ENCODE measurements around the gene CCDC171.
"Not testable (repeated sequence)": the region's sequence is repeated elsewhere in the genome, so short reads cannot be mapped to it uniquely, and the experiment has no call there.

Gene CCDC171

GRCh38 chr9:15746905-15747304 lies 194.1 kb downstream of the CCDC171 start:
- no peak for DNase-seq

GRCh38 chr9:15755660-15756059 lies 202.8 kb downstream of the CCDC171 start:
- DNase-seq = no peak

GRCh38 chr9:15761551-15761950 lies 208.7 kb downstream of the CCDC171 start:
- DNase-seq = no peak

GRCh38 chr9:15763371-15763770 lies 210.5 kb downstream of the CCDC171 start:
- no peak for DNase-seq

GRCh38 chr9:15764131-15764530 lies 211.3 kb downstream of the CCDC171 start:
- no peak for DNase-seq

GRCh38 chr9:15769547-15769946 lies 216.7 kb downstream of the CCDC171 start:
- no peak for DNase-seq

- no peak for DNase-seq
These were observed 226.0 kb downstream of the CCDC171 start for GRCh38 chr9:15778861-15779260.

- DNase-seq = no peak
These were observed 229.3 kb downstream of the CCDC171 start for GRCh38 chr9:15782106-15782505.

- no peak for DNase-seq
These were observed 232.7 kb downstream of the CCDC171 start for GRCh38 chr9:15785584-15785983.

- DNase-seq = no peak
These were observed 233.8 kb downstream of the CCDC171 start for GRCh38 chr9:15786616-15787015.

GRCh38 chr9:15810219-15810899 lies 257.5 kb downstream of the CCDC171 start:
- not testable (repeated sequence) for DNase-seq

- DNase-seq = no peak
These were observed 260.2 kb downstream of the CCDC171 start for GRCh38 chr9:15813076-15813475.

- DNase-seq = no peak
These were observed 271.5 kb downstream of the CCDC171 start for GRCh38 chr9:15824310-15824709.

GRCh38 chr9:15831384-15831783 lies 278.5 kb downstream of the CCDC171 start:
- no peak for DNase-seq

GRCh38 chr9:15834541-15834940 lies 281.7 kb downstream of the CCDC171 start:
- no peak for DNase-seq

- peak in 1 of 58 donors; percentile 31 for DNase-seq
These were observed 284.3 kb downstream of the CCDC171 start for GRCh38 chr9:15837079-15837679.

GRCh38 chr9:15842051-15842450 lies 289.2 kb downstream of the CCDC171 start:
- DNase-seq = no peak

- no peak for DNase-seq
These were observed 290.5 kb downstream of the CCDC171 start for GRCh38 chr9:15843316-15843715.

GRCh38 chr9:15843931-15844330 lies 291.1 kb downstream of the CCDC171 start:
- DNase-seq = no peak

- DNase-seq = no peak
These were observed 293.8 kb downstream of the CCDC171 start for GRCh38 chr9:15846611-15847010.

- no peak for DNase-seq
These were observed 297.0 kb downstream of the CCDC171 start for GRCh38 chr9:15849871-15850270.

GRCh38 chr9:15851766-15852165 lies 298.9 kb downstream of the CCDC171 start:
- no peak for DNase-seq

GRCh38 chr9:15856591-15856990 lies 303.7 kb downstream of the CCDC171 start:
- DNase-seq = no peak

Measured in anterior cingulate cortex (tissue), 58 donors.